Trophoblast cell (in vitro differentiated cells and primary cell): ENCODE measurements around the gene WWTR1.
A peak's percentile ranks its signal among the peaks of the same experiment; 100 is the strongest.

Experiments
- DNase-seq, 2 donors: peaks; one replicate each; pipeline ENCODE4 v3.0.0-alpha.2; 2016
- H2AFZ ChIP-seq: 2 replicates; pipeline ENCODE4 v1.6.1; 2013; ENCODE audit warnings: low read length, moderate library complexity, mild to moderate bottlenecking; ENCODE audit not compliant: insufficient read depth, poor library complexity
- H2AK5ac ChIP-seq: 2 replicates; pipeline ENCODE4 v1.6.1; 2013; ENCODE audit warnings: mild to moderate bottlenecking, low read length
- H2BK120ac ChIP-seq: 2 replicates; pipeline ENCODE4 v1.6.1; 2013; ENCODE audit warnings: low read length, mild to moderate bottlenecking, moderate library complexity; ENCODE audit not compliant: insufficient read depth, poor library complexity
- H2BK12ac ChIP-seq: 2 replicates; pipeline ENCODE4 v1.6.1; 2013; ENCODE audit warnings: mild to moderate bottlenecking, low read length, moderate library complexity
- H2BK5ac ChIP-seq: 2 replicates; pipeline ENCODE4 v1.6.1; 2013; ENCODE audit warnings: low read length, low read depth, moderate library complexity, mild to moderate bottlenecking; ENCODE audit not compliant: poor library complexity
- H3K14ac ChIP-seq: 2 replicates; pipeline ENCODE4 v1.6.1; 2013; ENCODE audit warnings: mild to moderate bottlenecking, low read length
- H3K18ac ChIP-seq: 2 replicates; pipeline ENCODE4 v1.6.1; 2013; ENCODE audit warnings: mild to moderate bottlenecking, low read length
- H3K23ac ChIP-seq: 2 replicates; pipeline ENCODE4 v1.6.1; 2013; ENCODE audit warnings: low read length
- H3K27ac ChIP-seq: 2 replicates; pipeline ENCODE4 v1.5.1; 2013; ENCODE audit warnings: low read depth, mild to moderate bottlenecking, inconsistent platforms, low read length, moderate library complexity
- H3K27me3 ChIP-seq: 2 replicates; pipeline ENCODE4 v1.6.1; 2013; ENCODE audit warnings: inconsistent platforms, mild to moderate bottlenecking, low read length, moderate library complexity; ENCODE audit not compliant: insufficient read depth
- H3K36me3 ChIP-seq, 2 experiments: 1 replicate in 1 of 2; 2 replicates in 1 of 2; pipeline ENCODE4 v1.6.1; 2013; ENCODE audit warnings: low read length in 2 of 2, mild to moderate bottlenecking in 2 of 2, moderate library complexity in 1 of 2; ENCODE audit not compliant: insufficient read depth in 2 of 2, control insufficient read depth in 1 of 2
- H3K4ac ChIP-seq: 2 replicates; pipeline ENCODE4 v1.6.1; 2013; ENCODE audit warnings: low read depth, mild to moderate bottlenecking, low read length, moderate library complexity
- H3K4me1 ChIP-seq, 2 experiments: 1 replicate in 1 of 2; 2 replicates in 1 of 2; pipeline ENCODE4 v1.6.1; 2013; ENCODE audit warnings: low read length in 2 of 2, mild to moderate bottlenecking in 2 of 2, moderate library complexity in 1 of 2; ENCODE audit not compliant: insufficient read depth in 2 of 2, control insufficient read depth in 1 of 2
- H3K4me2 ChIP-seq: 2 replicates; pipeline ENCODE4 v1.6.1; 2013; ENCODE audit warnings: inconsistent platforms, mild to moderate bottlenecking, low read length, moderate library complexity
- H3K4me3 ChIP-seq: 2 replicates; pipeline ENCODE4 v1.5.1; 2013; ENCODE audit warnings: mild to moderate bottlenecking, low read depth, low read length, inconsistent platforms
- H3K79me1 ChIP-seq: one replicate; pipeline ENCODE4 v1.6.1; 2013; ENCODE audit warnings: low read length
- H3K79me2 ChIP-seq: 2 replicates; pipeline ENCODE4 v1.6.1; 2013; ENCODE audit warnings: low read length, mild to moderate bottlenecking; ENCODE audit not compliant: control insufficient read depth, insufficient read depth, poor library complexity
- H3K9ac ChIP-seq: 2 replicates; pipeline ENCODE4 v1.6.1; 2013; ENCODE audit warnings: mild to moderate bottlenecking, low read length
- H3K9me3 ChIP-seq: 2 replicates; pipeline ENCODE4 v1.6.1; 2013; ENCODE audit warnings: low read depth, mild to moderate bottlenecking, control low read depth, inconsistent platforms, low read length; ENCODE audit not compliant: insufficient read depth
- H4K12ac ChIP-seq: 2 replicates; pipeline ENCODE4 v1.6.1; 2013; ENCODE audit warnings: low read depth, mild to moderate bottlenecking, low read length, moderate library complexity
- H4K8ac ChIP-seq: 2 replicates; pipeline ENCODE4 v1.6.1; 2013; ENCODE audit warnings: low read depth, mild to moderate bottlenecking, low read length, moderate library complexity
- H4K91ac ChIP-seq: one replicate; pipeline ENCODE4 v1.6.1; 2013; ENCODE audit warnings: low read depth, mild to moderate bottlenecking, low read length, moderate library complexity
- WGBS: extraction: QIAGEN DNeasy Blood & Tissue Kit; methylation state at CpG from one replicate; pipeline ENCODE4 v1.1.7; 2013; ENCODE audit warnings: missing lambda C conversion rate; ENCODE audit not compliant: insufficient read length, insufficient coverage; ENCODE audit errors: extremely low coverage; 5-methylcytosine and 5-hydroxymethylcytosine counted together

Gene WWTR1

GRCh38 chr3:149547413-149547812 is 110.4 kb downstream of the WWTR1 start:
- Histone ChIP-seq H2AK5ac (no peak overlapping the region), H3K79me1 (peaks cover 17% of the 10 kb centered on the region), H4K8ac (no peak overlapping the region), H2BK5ac (peak overlapping the region; percentile 81), H3K27me3 (no peaks in the 10 kb centered on the region), H3K79me2 (peaks cover 5% of the 10 kb centered on the region), H3K23ac (no peak overlapping the region), H4K12ac (no peak overlapping the region), H3K36me3 (no peaks in the 10 kb centered on the region), H3K27ac (peak overlapping the region; percentile 25), H3K4me2 (no peak overlapping the region), H3K9me3 (no peaks in the 10 kb centered on the region), H2AFZ (no peak overlapping the region), H2BK120ac (peak overlapping the region; percentile 24), H3K18ac (peak overlapping the region; percentile 72), H3K14ac (peak overlapping the region; percentile 53), H3K9ac (no peak overlapping the region), H3K4me1 (peaks cover 4 to 25% of the 10 kb centered on the region in 2 experiments), H2BK12ac (peak overlapping the region; percentile 73), H4K91ac (peak overlapping the region; percentile 48), H3K4ac (peak overlapping the region; percentile 44), H3K4me3 (no peak overlapping the region)
- no CpG with 5 or more reads among the region's 9 CpGs for WGBS
- no peak for DNase-seq

- Histone ChIP-seq H2AFZ (no peak overlapping the region), H3K23ac (no peak overlapping the region), H3K9ac (no peak overlapping the region), H2BK12ac (no peak overlapping the region), H2AK5ac (no peak overlapping the region), H3K27ac (no peak overlapping the region), H3K4me3 (no peak overlapping the region), H3K9me3 (no peaks in the 10 kb centered on the region), H4K12ac (no peak overlapping the region), H3K4me2 (no peak overlapping the region), H2BK5ac (no peak overlapping the region), H2BK120ac (no peak overlapping the region), H4K91ac (no peak overlapping the region), H3K4me1 (peaks cover 8 to 28% of the 10 kb centered on the region in 2 experiments), H3K79me2 (peaks cover 6% of the 10 kb centered on the region), H3K14ac (no peak overlapping the region), H3K36me3 (peaks cover 4 to 11% of the 10 kb centered on the region in 2 experiments), H3K4ac (no peak overlapping the region), H3K79me1 (peaks cover 26% of the 10 kb centered on the region), H3K27me3 (no peaks in the 10 kb centered on the region), H3K18ac (no peak overlapping the region), H4K8ac (no peak overlapping the region)
- WGBS, result no CpG with 5 or more reads among the region's 2 CpGs
- no peak for DNase-seq
Observed at GRCh38 chr3:149545049-149545448, 112.8 kb downstream of the WWTR1 start.

GRCh38 chr3:149542375-149543312 is 115.2 kb downstream of the WWTR1 start:
- Histone ChIP-seq H2AK5ac (peak overlapping the region; percentile 72), H3K79me2 (peaks cover 6% of the 10 kb centered on the region), H3K4me2 (no peak overlapping the region), H3K14ac (peak overlapping the region; percentile 73), H3K9me3 (no peaks in the 10 kb centered on the region), H3K27ac (peak overlapping the region; percentile 22), H4K91ac (peak overlapping the region; percentile 63), H2BK12ac (peak overlapping the region; percentile 79), H3K9ac (no peak overlapping the region), H3K4me1 (peaks cover 11 to 32% of the 10 kb centered on the region in 2 experiments), H2BK120ac (peak overlapping the region; percentile 57), H3K4ac (peak overlapping the region; percentile 23), H2AFZ (no peak overlapping the region), H3K27me3 (no peaks in the 10 kb centered on the region), H4K8ac (peak overlapping the region; percentile 62), H3K23ac (no peak overlapping the region), H3K36me3 (peaks cover 4 to 11% of the 10 kb centered on the region in 2 experiments), H3K4me3 (no peak overlapping the region), H4K12ac (no peak overlapping the region), H3K79me1 (peaks cover 21% of the 10 kb centered on the region), H2BK5ac (peak overlapping the region; percentile 71), H3K18ac (peak overlapping the region; percentile 60)
- WGBS, result no CpG with 5 or more reads among the region's 9 CpGs
- DNase-seq, result peak; percentile 90 to 93

GRCh38 chr3:149541091-149541491 is 116.7 kb downstream of the WWTR1 start:
- H3K23ac ChIP-seq, result no peak overlapping the region
- DNase-seq, result peak in 1 of 2 donors; percentile 18
- peaks cover 2% of the 10 kb centered on the region for H3K79me2 ChIP-seq
- no peak overlapping the region for H4K8ac ChIP-seq
- H2AK5ac ChIP-seq, result no peak overlapping the region
- WGBS, result no CpG with 5 or more reads among the region's 3 CpGs
- H2BK12ac ChIP-seq, result peak overlapping the region; percentile 83
- no peaks in the 10 kb centered on the region for H3K9me3 ChIP-seq
- no peak overlapping the region for H3K4me3 ChIP-seq
- peak overlapping the region; percentile 68 for H2BK5ac ChIP-seq
- H3K4ac ChIP-seq, result no peak overlapping the region
- no peak overlapping the region for H3K9ac ChIP-seq
- no peak overlapping the region for H3K18ac ChIP-seq
- H3K27ac ChIP-seq, result no peak overlapping the region
- no peak overlapping the region for H2AFZ ChIP-seq
- peaks cover 19% of the 10 kb centered on the region for H3K79me1 ChIP-seq
- no peak overlapping the region for H4K91ac ChIP-seq
- H3K4me2 ChIP-seq, result no peak overlapping the region
- H3K36me3 ChIP-seq, result peaks cover 4 to 11% of the 10 kb centered on the region in 2 experiments
- no peak overlapping the region for H3K14ac ChIP-seq
- H3K27me3 ChIP-seq, result no peaks in the 10 kb centered on the region
- no peak overlapping the region for H4K12ac ChIP-seq
- peaks cover 7 to 26% of the 10 kb centered on the region in 2 experiments for H3K4me1 ChIP-seq
- no peak overlapping the region for H2BK120ac ChIP-seq
